HCT116 (cell line): ENCODE data around the gene RBBP9. TPM values are rescaled to one million over a fixed set of nuclear protein-coding genes. Genes with fewer than 3 reads are reported as not detected.

ENCODE experiments used
- ATAC-seq: fragments of 200-7000 bp; cut with Tn5 transposase; 2 replicates; pipeline ENCODE4 v1.9.1; 2020; ENCODE audit warnings: mild to moderate bottlenecking, moderate library complexity
- BruUV-seq: library from RNA; stranded (reverse); fragments of 400-500 nt; replicated peaks from 2 replicates; lab custom pipeline; 2021; lab: Mats Ljungman, UMichigan
- CTCF ChIA-PET: fragments of 300-600 bp; sonication (Branson Sonifier 250); formaldehyde crosslinking; loops from one replicate; lab custom pipeline; 2021; ENCODE audit warnings: antibody characterized with exemption; lab: Charles Lee
- POLR2A ChIA-PET: fragments of 300-600, 350-600 bp; sonication (Branson Sonifier 250); formaldehyde crosslinking; loops from one replicate; lab custom pipeline; 2021; ENCODE audit warnings: antibody characterized with exemption; lab: Charles Lee
- RAD21 ChIA-PET, 2 experiments: fragments of 300-600 bp; sonication (Branson Sonifier 250); formaldehyde crosslinking; loops; one replicate each; lab custom pipeline; 2023; ENCODE audit warnings: low total read pairs in 2 of 2; ENCODE audit not compliant: uncharacterized antibody in 2 of 2, unreplicated experiment in 2 of 2, low non-redundant PET in 1 of 2; lab: Charles Lee
- DNase-seq: peaks from one replicate; pipeline ENCODE4 v3.0.0-alpha.2; 2010; ENCODE audit warnings: low read depth, low spot score
- H2AFZ ChIP-seq: fragments of 200-600 bp; shearing (Covaris generic), sonication (generic); 2 replicates; pipeline ENCODE4 v1.6.1; 2017; ENCODE audit warnings: low read depth, mixed run types, mixed read lengths, antibody characterized with exemption, low read length; ENCODE audit not compliant: poor library complexity, severe bottlenecking
- H3K27ac ChIP-seq: 2 replicates; pipeline ENCODE4 v1.5.1; 2012; ENCODE audit warnings: low read depth, low read length
- H3K27me3 ChIP-seq: fragments of 200-600 bp; sonication (generic); 2 replicates; pipeline ENCODE4 v1.6.1; 2016; ENCODE audit warnings: mixed run types, low read length, mixed read lengths; ENCODE audit not compliant: insufficient read depth
- H3K36me3 ChIP-seq, 2 experiments: fragments of 200-500 bp in 1 of 2; fragments of 200-600 bp in 1 of 2; sonication (Bioruptor generic) in 1 of 2; sonication (generic) in 1 of 2; 2 replicates each; pipeline versions ENCODE4 v1.5.1 to v1.6.1; 2014 to 2016; ENCODE audit warnings: low read length in 2 of 2, inconsistent platforms in 1 of 2, mixed read lengths in 1 of 2, mixed run types in 1 of 2; ENCODE audit not compliant: insufficient read depth in 2 of 2, control insufficient read depth in 1 of 2
- H3K4me1 ChIP-seq, 2 experiments: fragments of 200-600 bp in 1 of 2; sonication (generic) in 1 of 2; 2 replicates each; pipeline versions ENCODE4 v1.5.1 to v1.6.1; 2012 to 2017; ENCODE audit warnings: low read length in 2 of 2, inconsistent platforms in 1 of 2, mild to moderate bottlenecking in 1 of 2, mixed read lengths in 1 of 2, mixed run types in 1 of 2, moderate library complexity in 1 of 2; ENCODE audit not compliant: insufficient read depth in 2 of 2, control insufficient read depth in 1 of 2
- H3K4me2 ChIP-seq: fragments of 200-600 bp; sonication (generic); 2 replicates; pipeline ENCODE4 v1.6.1; 2017; ENCODE audit warnings: mixed run types, low read length, mixed read lengths
- H3K4me3 ChIP-seq, 2 experiments: fragments of 200-600 bp in 1 of 2; sonication (generic) in 1 of 2; replicated peaks in 1 of 2; 2 replicates each; pipeline ENCODE4 v1.5.1; 2011 to 2016; ENCODE audit warnings: low read length in 2 of 2, control low read depth in 1 of 2, low read depth in 1 of 2, mild to moderate bottlenecking in 1 of 2, mixed read lengths in 1 of 2, mixed run types in 1 of 2
- H3K79me2 ChIP-seq: fragments of 200-600 bp; sonication (generic); 2 replicates; pipeline ENCODE4 v1.6.1; 2017; ENCODE audit warnings: mild to moderate bottlenecking, mixed run types, low read length, moderate library complexity, mixed read lengths; ENCODE audit not compliant: insufficient read depth
- H3K9ac ChIP-seq: fragments of 200-600 bp; sonication (generic); 2 replicates; pipeline ENCODE4 v1.6.1; 2016; ENCODE audit warnings: low read length, mixed read lengths
- H3K9me2 ChIP-seq: fragments of 200-600 bp; sonication (generic), shearing (Covaris generic); 2 replicates; pipeline ENCODE4 v1.6.1; 2017; ENCODE audit warnings: mixed run types, mild to moderate bottlenecking, moderate library complexity; ENCODE audit not compliant: insufficient read depth
- H3K9me3 ChIP-seq, 2 experiments: fragments of 200-500 bp in 1 of 2; fragments of 200-600 bp in 1 of 2; sonication (Bioruptor generic) in 1 of 2; sonication (generic) in 1 of 2; 2 replicates each; pipeline ENCODE4 v1.6.1; 2014 to 2017; ENCODE audit warnings: low read length in 2 of 2, mixed read lengths in 2 of 2, inconsistent platforms in 1 of 2, low read depth in 1 of 2, mild to moderate bottlenecking in 1 of 2, mixed run types in 1 of 2, moderate library complexity in 1 of 2; ENCODE audit not compliant: control insufficient read depth in 1 of 2, insufficient read depth in 1 of 2
- H4K20me1 ChIP-seq: fragments of 200-600 bp; sonication (generic), shearing (Covaris generic); 2 replicates; pipeline ENCODE4 v1.6.1; 2017; ENCODE audit warnings: mixed run types, mild to moderate bottlenecking, moderate library complexity; ENCODE audit not compliant: insufficient read depth
- CBX3 ChIP-seq: IDR thresholded peaks from 2 replicates; pipeline ENCODE4 v1.6.1; 2012; ENCODE audit warnings: low read depth
- CEBPB ChIP-seq: IDR thresholded peaks from 2 replicates; pipeline ENCODE4 v1.6.1; 2012; ENCODE audit warnings: low read depth
- EGR1 ChIP-seq: IDR thresholded peaks from 2 replicates; pipeline ENCODE4 v1.6.1; 2012; ENCODE audit warnings: low read depth
- ELF1 ChIP-seq: IDR thresholded peaks from 2 replicates; pipeline ENCODE4 v1.6.1; 2012; ENCODE audit warnings: low read depth, borderline replicate concordance
- EZH2 ChIP-seq: fragments of 200-600 bp; sonication (generic); IDR thresholded peaks from 2 replicates; pipeline ENCODE4 v1.6.1; 2017; ENCODE audit warnings: antibody characterized with exemption, mixed run types
- EZH2phosphoT487 ChIP-seq: fragments of 200-600 bp; IDR thresholded peaks from 2 replicates; pipeline ENCODE4 v1.6.1; 2018; ENCODE audit warnings: antibody characterized with exemption, borderline replicate concordance
- FOSL1 ChIP-seq: IDR thresholded peaks from 2 replicates; pipeline ENCODE4 v1.6.1; 2012; ENCODE audit warnings: low read depth
- JUND ChIP-seq: IDR thresholded peaks from 2 replicates; pipeline ENCODE4 v1.6.1; 2012
- POLR2A ChIP-seq: IDR thresholded peaks from 2 replicates; pipeline ENCODE4 v1.7.0; 2011; ENCODE audit warnings: borderline replicate concordance; ENCODE audit not compliant: insufficient read depth, insufficient read length; ENCODE audit errors: extremely low read depth
- POLR2AphosphoS5 ChIP-seq: IDR thresholded peaks from 2 replicates; pipeline ENCODE4 v1.6.1; 2011; ENCODE audit warnings: mild to moderate bottlenecking, low read depth, low read length, moderate library complexity
- RAD21 ChIP-seq: IDR thresholded peaks from 2 replicates; pipeline ENCODE4 v1.6.1; 2012; ENCODE audit warnings: low read depth, mild to moderate bottlenecking
- SIN3A ChIP-seq: IDR thresholded peaks from 2 replicates; pipeline ENCODE4 v1.6.1; 2012; ENCODE audit warnings: low read depth
- SP1 ChIP-seq: IDR thresholded peaks from 2 replicates; pipeline ENCODE4 v1.6.1; 2012; ENCODE audit warnings: low read depth
- SRF ChIP-seq: IDR thresholded peaks from 2 replicates; pipeline ENCODE4 v1.6.1; 2012; ENCODE audit warnings: low read depth
- TCF7L2 ChIP-seq: IDR thresholded peaks from 2 replicates; pipeline ENCODE4 v1.7.0; 2011; ENCODE audit warnings: borderline replicate concordance, inconsistent platforms; ENCODE audit not compliant: insufficient read depth, insufficient read length; ENCODE audit errors: extremely low read depth
- YY1 ChIP-seq: IDR thresholded peaks from 2 replicates; pipeline ENCODE4 v1.6.1; 2011; ENCODE audit warnings: low read length, low read depth, moderate library complexity, mild to moderate bottlenecking; ENCODE audit not compliant: insufficient replicate concordance; ENCODE audit errors: extremely low read depth
- ZFX ChIP-seq: fragments of 450-650 bp; IDR thresholded peaks from 2 replicates; pipeline ENCODE4 v1.6.1; 2017
- ZNF274 ChIP-seq: fragments of 200-500 bp; sonication (Bioruptor generic); IDR thresholded peaks from 2 replicates; pipeline ENCODE4 v1.6.1; 2014; ENCODE audit warnings: mild to moderate bottlenecking, low read depth, low read length, inconsistent platforms
- intact Hi-C: fragments of 100-400 bp; cut with micrococcal nuclease; formaldehyde crosslinking; loops from 2 replicates; pipeline ENCODE4 v1.10.0; 2022
- total RNA-seq: library from RNA; stranded (reverse); gene quantifications from one replicate; pipeline ENCODE4 v1.2.1, GENCODE V29; 2021; ENCODE audit not compliant: unreplicated experiment
- TF ChIP-seq, protein P1 (sequence below): IDR thresholded peaks from 2 replicates; pipeline ENCODE4 v1.6.1; 2012
- TF ChIP-seq, protein P2 (sequence below), 3 experiments: fragments of 200-600 bp in 1 of 3; sonication (generic) in 1 of 3; IDR thresholded peaks in 2 of 3; conservative IDR thresholded peaks in 1 of 3; 2 replicates each; pipeline ENCODE4 v1.5.1; 2012 to 2017; ENCODE audit warnings: low read depth in 2 of 3, low read length in 2 of 3, antibody characterized with exemption in 1 of 3, borderline replicate concordance in 1 of 3, control low read depth in 1 of 3, mild to moderate bottlenecking in 1 of 3, mixed read lengths in 1 of 3, mixed run types in 1 of 3, moderate library complexity in 1 of 3; ENCODE audit not compliant: insufficient read depth in 1 of 3
- TF ChIP-seq, protein P3 (sequence below): IDR thresholded peaks from 2 replicates; pipeline ENCODE4 v1.6.1; 2011; ENCODE audit warnings: mild to moderate bottlenecking, low read length, moderate library complexity; ENCODE audit not compliant: insufficient replicate concordance; ENCODE audit errors: extremely low read depth
- TF ChIP-seq, protein P4 (sequence below): IDR thresholded peaks from 2 replicates; pipeline ENCODE4 v1.6.1; 2012

RBBP9 gene
- total RNA-seq, 1 experiment from 2014 or later: 10.3 TPM

DNA sequence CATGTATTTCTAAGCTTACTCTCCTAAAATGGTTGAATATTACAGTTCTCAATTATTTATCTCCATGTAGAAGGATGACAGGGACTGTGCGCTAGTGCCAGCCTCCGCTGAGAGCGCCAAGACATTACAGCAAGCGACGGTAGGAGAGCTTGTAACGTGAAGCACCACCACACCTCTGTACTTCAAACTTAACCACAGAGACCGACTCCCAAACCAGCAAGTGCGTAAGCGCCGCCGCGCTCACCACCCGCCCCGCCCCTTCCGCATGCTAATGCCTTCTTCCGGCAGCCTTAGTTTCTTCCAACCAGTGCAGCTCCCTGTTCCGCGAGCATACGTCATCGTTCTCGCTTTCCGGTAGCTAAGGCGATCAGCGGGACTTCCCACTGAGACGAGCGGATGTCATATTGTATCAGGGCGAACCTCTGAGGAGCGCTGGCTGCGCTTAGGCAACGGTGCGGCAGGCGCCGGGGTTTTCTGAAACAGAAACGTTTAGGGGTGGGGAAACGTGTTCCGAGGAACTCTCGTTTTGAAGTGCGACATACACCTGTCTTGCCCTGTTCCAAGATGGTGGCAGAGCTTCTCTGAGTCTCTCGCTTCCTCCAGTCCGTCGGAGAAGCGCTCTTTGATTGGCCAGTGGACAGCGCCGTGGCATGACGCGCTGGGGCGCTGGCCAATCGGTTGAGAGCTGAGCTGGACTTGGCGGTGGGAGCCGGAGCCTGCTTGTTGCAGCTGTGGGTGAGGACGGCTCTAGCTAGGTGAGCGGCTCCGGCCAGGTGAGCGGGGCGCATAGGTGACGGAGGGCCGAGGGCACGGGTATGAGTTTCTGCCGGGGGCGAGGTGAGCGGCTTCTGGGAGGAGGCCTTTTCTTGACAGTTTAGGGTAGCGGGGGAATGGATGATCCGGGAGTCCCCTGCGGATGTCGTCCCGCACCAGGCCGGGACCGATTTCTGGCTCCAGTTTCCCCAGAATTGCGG, 10.5 kb upstream of the RBBP9 start, which contains the start of gene SEC23B:
SEC23B (plus strand) TSS at position 723 of the 974 bp plus-strand sequence. CDS start 2,896 bp downstream, outside the sequence.
- Histone ChIP-seq H3K4me1 (peaks cover 5 to 17% of the 10 kb centered on the region in 2 experiments; a peak in 3 of 4 replicates), H2AFZ (peak within 1 kb of the TSS; percentile 91), H3K4me3 (peak within 1 kb of the TSS; percentile 71 to 90), H3K36me3 (peaks cover 18 to 20% of the 10 kb centered on the region in 2 experiments), H3K79me2 (peaks cover 38% of the 10 kb centered on the region), H3K27me3 (no peaks in the 10 kb centered on the region), H3K9me3 (no peaks in the 10 kb centered on the region), H3K9me2 (no peaks in the 10 kb centered on the region), H3K9ac (peak within 1 kb of the TSS; percentile 93), H4K20me1 (no peaks in the 10 kb centered on the region), H3K27ac (peak within 1 kb of the TSS; percentile 75), H3K4me2 (peak within 1 kb of the TSS; percentile 93)
- ATAC-seq: peak; percentile 97
- CTCF ChIA-PET: interaction anchor here (0.6 to 1.6 kb wide), 6 partner anchors 9 to 780 kb away, joined by 3 to 6 read pairs (median 3); partner anchors contain the start of genes DZANK1, POLR3F, RBBP9 and SMIM26
- intact Hi-C loops: loop anchor here (1.0 to 5.0 kb wide), 3 partner anchors 40 to 80 kb away; partner anchors contain the start of genes DTD1, DZANK1, POLR3F and SMIM26
- POLR2A ChIA-PET: interaction anchor here (0.9 to 4.0 kb wide), 15 partner anchors 8 to 219 kb away, joined by 3 to 43 read pairs (median 5); partner anchors contain the start of genes DZANK1, POLR3F, RBBP9 and SMIM26
- no TSS peak for BruUV-seq
- DNase-seq: peak; percentile 97
- RAD21 ChIA-PET: interaction anchor here in 1 of 2 experiments (1.0 kb wide), 1 partner anchor 11 kb away, joined by 3 read pairs; the partner anchor contains the start of gene RBBP9
- TF ChIP-seq, protein P1, sequence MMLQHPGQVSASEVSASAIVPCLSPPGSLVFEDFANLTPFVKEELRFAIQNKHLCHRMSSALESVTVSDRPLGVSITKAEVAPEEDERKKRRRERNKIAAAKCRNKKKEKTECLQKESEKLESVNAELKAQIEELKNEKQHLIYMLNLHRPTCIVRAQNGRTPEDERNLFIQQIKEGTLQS: no peak
- TF ChIP-seq CEBPB (no peak), RAD21 (no peak), ZNF274 (no peak), TCF7L2 (no peak), SP1 (peak; percentile 50), EZH2phosphoT487 (no peak), SIN3A (peak; percentile 57), SRF (peak; percentile 20; the same call in 1 of the 2 replicates), ZFX (peak; percentile 64), ELF1 (peak; percentile 84), JUND (peak; percentile 4; the same call in 1 of the 2 replicates), POLR2A (peak; percentile 93), POLR2AphosphoS5 (peak; percentile 84), EGR1 (no peak), CBX3 (peak; percentile 49; the same call in 1 of the 2 replicates), YY1 (peak; percentile 94), EZH2 (no peak), FOSL1 (no peak)
- TF ChIP-seq, protein P2, sequence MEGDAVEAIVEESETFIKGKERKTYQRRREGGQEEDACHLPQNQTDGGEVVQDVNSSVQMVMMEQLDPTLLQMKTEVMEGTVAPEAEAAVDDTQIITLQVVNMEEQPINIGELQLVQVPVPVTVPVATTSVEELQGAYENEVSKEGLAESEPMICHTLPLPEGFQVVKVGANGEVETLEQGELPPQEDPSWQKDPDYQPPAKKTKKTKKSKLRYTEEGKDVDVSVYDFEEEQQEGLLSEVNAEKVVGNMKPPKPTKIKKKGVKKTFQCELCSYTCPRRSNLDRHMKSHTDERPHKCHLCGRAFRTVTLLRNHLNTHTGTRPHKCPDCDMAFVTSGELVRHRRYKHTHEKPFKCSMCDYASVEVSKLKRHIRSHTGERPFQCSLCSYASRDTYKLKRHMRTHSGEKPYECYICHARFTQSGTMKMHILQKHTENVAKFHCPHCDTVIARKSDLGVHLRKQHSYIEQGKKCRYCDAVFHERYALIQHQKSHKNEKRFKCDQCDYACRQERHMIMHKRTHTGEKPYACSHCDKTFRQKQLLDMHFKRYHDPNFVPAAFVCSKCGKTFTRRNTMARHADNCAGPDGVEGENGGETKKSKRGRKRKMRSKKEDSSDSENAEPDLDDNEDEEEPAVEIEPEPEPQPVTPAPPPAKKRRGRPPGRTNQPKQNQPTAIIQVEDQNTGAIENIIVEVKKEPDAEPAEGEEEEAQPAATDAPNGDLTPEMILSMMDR (IDR thresholded peaks at IDR 0.05 in 2 of 3, conservative IDR thresholded peaks at IDR 0.05 in 1 of 3; ENCODE audit: borderline replicate concordance in 1 of 3, insufficient read depth in 1 of 3, low read depth in 2 of 3, low read length in 2 of 3): no peak
- TF ChIP-seq, protein P3, sequence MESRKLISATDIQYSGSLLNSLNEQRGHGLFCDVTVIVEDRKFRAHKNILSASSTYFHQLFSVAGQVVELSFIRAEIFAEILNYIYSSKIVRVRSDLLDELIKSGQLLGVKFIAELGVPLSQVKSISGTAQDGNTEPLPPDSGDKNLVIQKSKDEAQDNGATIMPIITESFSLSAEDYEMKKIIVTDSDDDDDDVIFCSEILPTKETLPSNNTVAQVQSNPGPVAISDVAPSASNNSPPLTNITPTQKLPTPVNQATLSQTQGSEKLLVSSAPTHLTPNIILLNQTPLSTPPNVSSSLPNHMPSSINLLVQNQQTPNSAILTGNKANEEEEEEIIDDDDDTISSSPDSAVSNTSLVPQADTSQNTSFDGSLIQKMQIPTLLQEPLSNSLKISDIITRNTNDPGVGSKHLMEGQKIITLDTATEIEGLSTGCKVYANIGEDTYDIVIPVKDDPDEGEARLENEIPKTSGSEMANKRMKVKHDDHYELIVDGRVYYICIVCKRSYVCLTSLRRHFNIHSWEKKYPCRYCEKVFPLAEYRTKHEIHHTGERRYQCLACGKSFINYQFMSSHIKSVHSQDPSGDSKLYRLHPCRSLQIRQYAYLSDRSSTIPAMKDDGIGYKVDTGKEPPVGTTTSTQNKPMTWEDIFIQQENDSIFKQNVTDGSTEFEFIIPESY: no peak
- TF ChIP-seq, protein P4, sequence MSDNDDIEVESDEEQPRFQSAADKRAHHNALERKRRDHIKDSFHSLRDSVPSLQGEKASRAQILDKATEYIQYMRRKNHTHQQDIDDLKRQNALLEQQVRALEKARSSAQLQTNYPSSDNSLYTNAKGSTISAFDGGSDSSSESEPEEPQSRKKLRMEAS: peak; percentile 74
